Prostate gland (tissue), 2 donors: ENCODE measurements around the gene GALNT6.

Experiments
- POLR2A ChIP-seq: fragments of 450-650 bp; IDR thresholded peaks from one replicate; pipeline ENCODE4 v1.6.1; 2016; ENCODE audit warnings: antibody characterized with exemption, mild to moderate bottlenecking
- POLR2AphosphoS5 ChIP-seq: sonication (generic); formaldehyde crosslinking; IDR thresholded peaks from one replicate; pipeline ENCODE4 v1.6.1; 2017; ENCODE audit warnings: antibody characterized with exemption
- TF ChIP-seq, protein P1 (sequence below), 4 experiments: fragments of 200-600 bp in 2 of 4; fragments of 450-650 bp in 2 of 4; sonication (generic) in 2 of 4; IDR thresholded peaks; 1 replicate in 3 of 4; 2 replicates in 1 of 4; pipeline ENCODE4 v1.5.1; 2016 to 2019; ENCODE audit warnings: antibody characterized with exemption in 4 of 4, mild to moderate bottlenecking in 2 of 4, moderate library complexity in 2 of 4

DNA sequence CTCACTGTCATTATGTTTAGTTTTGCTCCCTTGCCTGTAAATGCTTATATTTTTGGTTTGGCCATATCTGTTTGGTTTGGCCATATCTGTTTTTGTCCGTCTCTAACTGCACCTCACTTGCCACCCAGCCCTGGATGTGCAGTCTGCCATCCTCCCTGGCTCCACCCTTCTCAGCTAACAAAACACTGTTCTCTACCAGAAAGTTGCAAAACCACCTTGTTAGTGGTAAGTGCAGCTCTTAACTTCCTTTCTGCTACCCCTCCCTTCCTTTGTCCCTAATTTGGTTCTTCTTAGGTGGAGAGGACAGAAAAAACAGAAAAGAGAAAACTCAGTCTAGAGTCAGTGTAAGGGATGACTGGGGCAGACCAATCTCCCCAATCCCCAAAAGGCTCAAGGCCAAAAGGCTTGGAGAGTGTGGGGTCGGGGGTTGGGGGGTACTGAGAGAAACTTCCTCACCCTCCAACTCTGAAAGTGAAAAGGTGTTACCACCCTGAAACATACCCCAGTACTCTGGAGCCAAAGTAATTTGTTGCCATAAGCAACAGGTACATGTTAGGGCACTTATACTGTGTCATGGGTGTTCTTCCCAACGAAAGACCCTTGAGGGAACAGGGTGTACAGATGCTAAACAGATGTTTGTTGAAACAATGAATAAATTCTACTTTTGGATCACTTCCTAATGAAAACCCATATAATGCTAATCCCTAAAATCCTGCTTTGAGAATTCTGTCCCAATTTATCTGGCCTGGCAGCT is 72.2 kb downstream of the GALNT6 start:
- TF ChIP-seq, protein P1, sequence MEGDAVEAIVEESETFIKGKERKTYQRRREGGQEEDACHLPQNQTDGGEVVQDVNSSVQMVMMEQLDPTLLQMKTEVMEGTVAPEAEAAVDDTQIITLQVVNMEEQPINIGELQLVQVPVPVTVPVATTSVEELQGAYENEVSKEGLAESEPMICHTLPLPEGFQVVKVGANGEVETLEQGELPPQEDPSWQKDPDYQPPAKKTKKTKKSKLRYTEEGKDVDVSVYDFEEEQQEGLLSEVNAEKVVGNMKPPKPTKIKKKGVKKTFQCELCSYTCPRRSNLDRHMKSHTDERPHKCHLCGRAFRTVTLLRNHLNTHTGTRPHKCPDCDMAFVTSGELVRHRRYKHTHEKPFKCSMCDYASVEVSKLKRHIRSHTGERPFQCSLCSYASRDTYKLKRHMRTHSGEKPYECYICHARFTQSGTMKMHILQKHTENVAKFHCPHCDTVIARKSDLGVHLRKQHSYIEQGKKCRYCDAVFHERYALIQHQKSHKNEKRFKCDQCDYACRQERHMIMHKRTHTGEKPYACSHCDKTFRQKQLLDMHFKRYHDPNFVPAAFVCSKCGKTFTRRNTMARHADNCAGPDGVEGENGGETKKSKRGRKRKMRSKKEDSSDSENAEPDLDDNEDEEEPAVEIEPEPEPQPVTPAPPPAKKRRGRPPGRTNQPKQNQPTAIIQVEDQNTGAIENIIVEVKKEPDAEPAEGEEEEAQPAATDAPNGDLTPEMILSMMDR (IDR thresholded peaks at IDR 0.05), result no peak
- TF ChIP-seq POLR2AphosphoS5 (no peak), POLR2A (no peak)
